ENCODE results near the gene UGT1A9.
A peak's percentile ranks its signal among the peaks of the same experiment; 100 is the strongest.
"Not testable (repeated sequence)": the region's sequence is repeated elsewhere in the genome, so short reads cannot be mapped to it uniquely, and the experiment has no call there.

Gene UGT1A9

GRCh38 chr2:233713262-233713615 lies 41.5 kb downstream of the UGT1A9 start:
- FAIRE-seq = no peak

DNA sequence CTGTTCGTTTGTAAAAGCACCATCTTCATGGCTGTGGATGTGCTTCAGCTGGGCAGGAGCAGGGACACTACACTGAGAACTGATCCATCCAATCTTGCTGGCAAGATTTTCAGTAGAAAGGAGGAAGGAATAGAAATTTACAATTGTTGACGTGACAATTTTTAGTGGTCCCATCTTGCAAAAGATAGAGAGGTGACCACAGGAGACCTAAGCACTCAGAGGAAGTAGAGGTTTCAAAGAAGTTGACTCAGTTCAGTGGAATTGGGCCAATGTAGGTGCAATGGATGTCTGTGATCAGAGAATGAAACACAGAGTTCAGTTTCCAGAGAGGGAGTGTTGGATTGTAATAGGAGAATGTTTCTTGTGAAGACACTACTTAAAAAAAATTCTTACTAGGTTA lies 42.4 kb downstream of the UGT1A9 start:
- no peak for FAIRE-seq

DNA sequence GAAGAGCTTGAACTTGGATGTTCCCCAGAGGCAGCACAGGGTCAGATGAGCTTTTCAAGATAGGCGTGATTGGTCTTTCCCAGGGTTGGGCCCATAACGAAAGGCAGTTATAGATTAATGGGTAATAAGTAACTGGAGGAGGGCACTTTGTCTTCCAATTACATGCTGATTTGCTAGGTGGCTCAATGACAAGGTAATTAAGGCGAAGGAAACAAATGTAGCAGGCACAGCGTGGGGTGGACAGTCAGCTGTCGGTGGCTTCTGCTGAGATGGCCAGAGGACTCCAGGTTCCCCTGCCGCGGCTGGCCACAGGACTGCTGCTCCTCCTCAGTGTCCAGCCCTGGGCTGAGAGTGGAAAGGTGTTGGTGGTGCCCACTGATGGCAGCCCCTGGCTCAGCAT lies 46.9 kb downstream of the UGT1A9 start, which contains the start of gene UGT1A4:
UGT1A4 (plus strand) TSS at position 185 of the 400 bp plus-strand sequence; CDS start at position 270, 85 bp downstream.
- no peak for FAIRE-seq

GRCh38 chr2:233728723-233729301 lies 57.1 kb downstream of the UGT1A9 start, which contains the start of gene UGT1A3:
UGT1A3 (plus strand) TSS chr2:233729042; CDS start chr2:233729127, 85 bp downstream.
- FAIRE-seq = no peak

GRCh38 chr2:233736868-233737653 lies 65.4 kb downstream of the UGT1A9 start:
- not testable (repeated sequence) for FAIRE-seq

GRCh38 chr2:233740870-233741269 lies 69.2 kb downstream of the UGT1A9 start:
- FAIRE-seq = no peak

- no peak for FAIRE-seq
Observed at GRCh38 chr2:233743464-233744259, 72.0 kb downstream of the UGT1A9 start.

- no peak for FAIRE-seq
Observed at GRCh38 chr2:233745073-233745755, 73.5 kb downstream of the UGT1A9 start.

GRCh38 chr2:233745838-233746237 lies 74.1 kb downstream of the UGT1A9 start:
- not testable (repeated sequence) for FAIRE-seq

GRCh38 chr2:233746475-233747282 lies 75.0 kb downstream of the UGT1A9 start:
- no peak for FAIRE-seq

GRCh38 chr2:233747283-233747544 lies 75.5 kb downstream of the UGT1A9 start:
- no peak for FAIRE-seq

DNA sequence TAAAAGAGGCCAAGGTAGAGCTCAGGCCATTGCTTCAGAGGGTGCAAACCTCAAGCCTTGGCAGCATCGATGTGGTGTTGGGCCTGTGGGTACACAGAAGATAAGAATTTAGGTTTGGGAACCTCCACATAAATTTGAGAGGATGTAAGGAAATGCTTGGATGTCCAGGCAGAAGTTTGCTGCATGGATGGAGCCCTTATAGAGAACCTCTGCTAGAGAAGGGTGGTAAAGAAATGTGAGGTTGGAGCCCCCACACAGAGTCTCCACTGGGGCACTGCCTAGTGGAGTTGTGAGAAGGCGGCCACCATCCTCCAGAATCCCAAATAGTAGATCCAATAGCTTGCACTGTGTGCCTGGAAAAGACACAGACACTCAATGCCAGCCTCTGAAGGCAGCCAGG lies 79.0 kb downstream of the UGT1A9 start:
- FAIRE-seq = not testable (repeated sequence)

DNA sequence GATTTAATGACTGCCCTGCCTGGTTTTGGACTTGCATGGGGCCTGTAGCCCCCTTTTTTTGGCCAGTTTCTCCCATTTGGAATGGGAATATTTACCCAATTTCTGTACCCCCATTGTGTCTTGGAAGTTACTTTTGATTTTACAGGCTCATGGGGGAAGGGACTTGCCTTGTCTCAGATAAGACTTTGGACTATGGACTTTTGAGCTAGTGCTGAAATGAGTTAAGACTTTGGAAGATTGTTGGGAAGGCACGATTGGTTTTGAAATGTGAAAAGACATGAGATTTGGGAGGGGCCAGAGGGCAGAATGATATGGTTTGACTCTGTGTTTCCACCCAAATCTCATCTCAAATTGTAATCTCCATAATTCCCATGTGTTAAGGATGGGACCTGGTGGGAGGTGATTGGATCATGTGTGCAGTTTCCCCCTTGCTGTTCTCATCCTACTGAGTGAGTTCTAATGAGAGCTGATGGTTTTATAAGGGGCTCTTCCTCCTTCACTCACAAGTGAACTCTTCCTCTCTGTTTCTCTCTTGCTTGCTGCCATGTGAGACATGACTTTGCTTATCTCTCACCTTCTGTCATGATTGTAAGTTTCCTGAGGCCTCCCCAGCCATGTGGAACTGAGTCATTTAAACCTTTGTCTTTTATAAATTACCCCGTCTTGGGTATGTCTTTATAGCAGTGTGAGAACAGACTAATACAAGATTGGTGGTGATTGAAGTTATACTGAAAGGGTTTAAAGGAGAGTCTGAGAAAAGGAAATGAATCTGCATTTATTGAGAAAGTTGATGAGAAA lies 79.7 kb downstream of the UGT1A9 start:
- not testable (repeated sequence) for FAIRE-seq

GRCh38 chr2:233754872-233755611 lies 83.3 kb downstream of the UGT1A9 start:
- no peak for FAIRE-seq

- peak; percentile 65 for FAIRE-seq
Observed at GRCh38 chr2:233756429-233757081, 84.9 kb downstream of the UGT1A9 start.

DNA sequence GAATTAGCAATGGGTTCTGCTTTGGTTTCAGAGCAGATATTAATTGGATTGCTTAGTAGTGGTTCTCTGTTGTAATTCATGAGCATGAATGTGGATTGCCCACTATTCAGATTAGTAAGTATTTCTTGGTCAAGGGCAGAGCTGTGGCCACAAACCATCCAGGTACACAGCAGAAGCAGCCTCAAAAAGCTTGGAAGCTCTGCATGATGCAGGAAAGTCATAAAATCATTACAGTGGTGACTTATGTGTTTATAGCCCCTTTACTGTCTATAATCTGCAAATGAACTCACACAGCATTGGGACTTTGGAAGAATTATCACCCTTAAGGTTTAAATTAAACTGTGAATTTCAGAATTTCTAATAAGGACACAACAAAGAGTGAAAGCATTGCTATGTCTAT lies 86.4 kb downstream of the UGT1A9 start:
- no peak for FAIRE-seq

GRCh38 chr2:233758849-233759248 lies 87.2 kb downstream of the UGT1A9 start:
- no peak for FAIRE-seq

DNA sequence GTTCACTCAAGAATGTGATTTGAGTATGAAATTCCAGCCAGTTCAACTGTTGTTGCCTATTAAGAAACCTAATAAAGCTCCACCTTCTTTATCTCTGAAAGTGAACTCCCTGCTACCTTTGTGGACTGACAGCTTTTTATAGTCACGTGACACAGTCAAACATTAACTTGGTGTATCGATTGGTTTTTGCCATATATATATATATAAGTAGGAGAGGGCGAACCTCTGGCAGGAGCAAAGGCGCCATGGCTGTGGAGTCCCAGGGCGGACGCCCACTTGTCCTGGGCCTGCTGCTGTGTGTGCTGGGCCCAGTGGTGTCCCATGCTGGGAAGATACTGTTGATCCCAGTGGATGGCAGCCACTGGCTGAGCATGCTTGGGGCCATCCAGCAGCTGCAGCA lies 88.3 kb downstream of the UGT1A9 start, which contains the start of gene UGT1A1:
UGT1A1 (plus strand) TSS at position 228 of the 400 bp plus-strand sequence; CDS start at position 246, 18 bp downstream.
- no peak for FAIRE-seq

DNA sequence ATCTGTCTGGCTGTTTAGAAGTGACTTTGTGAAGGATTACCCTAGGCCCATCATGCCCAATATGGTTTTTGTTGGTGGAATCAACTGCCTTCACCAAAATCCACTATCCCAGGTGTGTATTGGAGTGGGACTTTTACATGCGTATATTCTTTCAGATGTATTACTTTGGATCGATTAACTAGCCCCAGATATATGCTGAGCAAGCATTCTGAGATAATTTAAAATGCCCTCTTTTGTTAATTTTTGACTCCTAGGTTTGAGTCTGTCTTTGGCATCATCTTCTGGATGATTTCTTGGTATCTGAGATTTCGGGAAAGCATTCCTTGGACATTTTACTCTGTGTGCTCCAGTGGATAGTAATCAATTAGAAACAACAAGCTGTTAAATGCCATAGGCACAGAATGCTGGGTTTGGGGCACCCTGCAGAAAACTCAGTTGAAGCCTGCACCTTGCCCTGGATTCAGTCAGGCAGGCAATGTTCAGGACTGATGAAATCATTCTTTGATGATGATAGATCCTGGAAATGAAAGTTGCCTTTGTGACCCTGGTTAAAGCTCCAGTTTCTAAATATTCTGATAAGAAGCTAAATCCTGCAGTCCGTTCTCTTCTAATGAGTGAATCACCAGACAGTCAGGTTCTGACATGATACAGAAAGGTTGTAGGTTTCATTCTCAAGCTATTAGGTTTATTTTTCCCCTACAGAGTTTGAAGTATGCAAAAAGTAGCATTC lies 89.5 kb downstream of the UGT1A9 start:
- FAIRE-seq = no peak

All from colon (tissue), 2 donors.